HEK293 (cell line): ENCODE data around the gene MAGEF1.

ENCODE experiments used
- CTCF ChIA-PET: fragments of 350-600 bp; formaldehyde crosslinking; extraction: SDS; loops from one replicate; lab custom pipeline; 2021; ENCODE audit warnings: antibody characterized with exemption; lab: Yijun Ruan, JAX
- POLR2A ChIA-PET: fragments of 300-600 bp; formaldehyde crosslinking; extraction: SDS; loops from one replicate; lab custom pipeline; 2020; ENCODE audit warnings: antibody characterized with exemption, inconsistent platforms; lab: Yijun Ruan, JAX
- H3K27ac ChIP-seq: fragments of 200-500 bp; sonication (Bioruptor generic); 2 replicates; pipeline ENCODE4 v1.5.1; 2014; ENCODE audit warnings: low read depth, low read length, control low read depth, inconsistent platforms; ENCODE audit errors: extremely low read depth
- H3K36me3 ChIP-seq, 2 experiments: fragments of 200-500 bp in 1 of 2; sonication (Bioruptor generic) in 1 of 2; 1 replicate in 1 of 2; 2 replicates in 1 of 2; pipeline ENCODE4 v1.5.1; 2014 to 2017; ENCODE audit warnings: inconsistent platforms in 2 of 2, low read length in 2 of 2; ENCODE audit not compliant: control insufficient read depth in 2 of 2, insufficient read depth in 1 of 2
- H3K4me1 ChIP-seq: fragments of 200-500 bp; sonication (Bioruptor generic); 2 replicates; pipeline ENCODE4 v1.5.1; 2014; ENCODE audit warnings: mild to moderate bottlenecking, low read length, inconsistent platforms; ENCODE audit not compliant: control insufficient read depth, insufficient read depth
- H3K4me3 ChIP-seq: 2 replicates; pipeline ENCODE4 v1.5.1; 2011; ENCODE audit warnings: low read depth, mild to moderate bottlenecking, control low read depth, low read length, moderate library complexity
- H3K9me3 ChIP-seq: fragments of 200-500 bp; sonication (Bioruptor generic); 2 replicates; pipeline ENCODE4 v1.5.1; 2014; ENCODE audit warnings: low read depth, low read length, inconsistent platforms; ENCODE audit not compliant: control insufficient read depth, insufficient read depth
- GFI1B ChIP-seq: fragments of 450-650 bp; formaldehyde crosslinking; IDR thresholded peaks from 2 replicates; pipeline ENCODE4 v1.5.1; 2016; ENCODE audit warnings: missing biosample characterization, missing genetic modification characterization
- KLF7 ChIP-seq: fragments of 450-650 bp; formaldehyde crosslinking; IDR thresholded peaks from 2 replicates; pipeline ENCODE4 v1.5.1; 2016; ENCODE audit warnings: missing biosample characterization, missing genetic modification characterization, borderline replicate concordance
- KLF8 ChIP-seq: fragments of 450-650 bp; formaldehyde crosslinking; IDR thresholded peaks from 2 replicates; pipeline ENCODE4 v1.5.1; 2016; ENCODE audit warnings: missing biosample characterization, missing genetic modification characterization
- SP3 ChIP-seq: fragments of 450-650 bp; formaldehyde crosslinking; IDR thresholded peaks from 2 replicates; pipeline ENCODE4 v1.5.1; 2016; ENCODE audit warnings: missing biosample characterization, missing genetic modification characterization
- ZBTB21 ChIP-seq: fragments of 450-650 bp; formaldehyde crosslinking; IDR thresholded peaks from 2 replicates; pipeline ENCODE4 v1.5.1; 2017; ENCODE audit warnings: missing biosample characterization, missing genetic modification characterization
- ZBTB8A ChIP-seq: fragments of 450-650 bp; formaldehyde crosslinking; IDR thresholded peaks from 2 replicates; pipeline ENCODE4 v1.5.1; 2016; ENCODE audit warnings: missing biosample characterization, missing genetic modification characterization
- ZNF112 ChIP-seq: fragments of 450-650 bp; formaldehyde crosslinking; IDR thresholded peaks from 2 replicates; pipeline ENCODE4 v1.5.0; 2017; ENCODE audit warnings: missing biosample characterization, missing genetic modification characterization
- ZNF133 ChIP-seq: fragments of 450-650 bp; formaldehyde crosslinking; IDR thresholded peaks from 2 replicates; pipeline ENCODE4 v1.5.1; 2016; ENCODE audit warnings: missing biosample characterization, missing genetic modification characterization
- ZNF155 ChIP-seq: fragments of 450-650 bp; formaldehyde crosslinking; IDR thresholded peaks from 2 replicates; pipeline ENCODE4 v1.5.1; 2016; ENCODE audit warnings: missing biosample characterization, missing genetic modification characterization
- ZNF157 ChIP-seq: fragments of 450-650 bp; formaldehyde crosslinking; IDR thresholded peaks from 2 replicates; pipeline ENCODE4 v1.5.1; 2016; ENCODE audit warnings: missing biosample characterization, missing genetic modification characterization
- ZNF248 ChIP-seq: fragments of 450-650 bp; formaldehyde crosslinking; IDR thresholded peaks from 2 replicates; pipeline ENCODE4 v1.5.1; 2017; ENCODE audit warnings: missing biosample characterization, missing genetic modification characterization
- ZNF416 ChIP-seq: fragments of 450-650 bp; formaldehyde crosslinking; IDR thresholded peaks from 2 replicates; pipeline ENCODE4 v1.5.1; 2016; ENCODE audit warnings: missing biosample characterization, missing genetic modification characterization
- ZNF48 ChIP-seq: fragments of 450-650 bp; formaldehyde crosslinking; IDR thresholded peaks from 2 replicates; pipeline ENCODE4 v1.5.1; 2016; ENCODE audit warnings: missing biosample characterization, missing genetic modification characterization
- ZNF548 ChIP-seq: fragments of 450-650 bp; formaldehyde crosslinking; IDR thresholded peaks from 2 replicates; pipeline ENCODE4 v1.5.1; 2016; ENCODE audit warnings: missing biosample characterization, missing genetic modification characterization
- ZNF670 ChIP-seq: fragments of 450-650 bp; formaldehyde crosslinking; IDR thresholded peaks from 2 replicates; pipeline ENCODE4 v1.5.1; 2016; ENCODE audit warnings: missing biosample characterization, missing genetic modification characterization, low read depth
- ZNF768 ChIP-seq: fragments of 450-650 bp; formaldehyde crosslinking; IDR thresholded peaks from 2 replicates; pipeline ENCODE4 v1.5.1; 2018; ENCODE audit warnings: missing biosample characterization, mild to moderate bottlenecking, missing genetic modification characterization
- ZNF830 ChIP-seq: fragments of 450-650 bp; IDR thresholded peaks from 2 replicates; pipeline ENCODE4 v1.5.0; 2018; ENCODE audit warnings: missing biosample characterization, missing genetic modification characterization, low read depth, mild to moderate bottlenecking, moderate library complexity
- TF ChIP-seq, protein P1 (sequence below): fragments of 450-650 bp; formaldehyde crosslinking; IDR thresholded peaks from 2 replicates; pipeline ENCODE4 v1.5.1; 2017; ENCODE audit warnings: missing biosample characterization, missing genetic modification characterization
- TF ChIP-seq, protein P2 (sequence below): fragments of 450-650 bp; formaldehyde crosslinking; IDR thresholded peaks from 2 replicates; pipeline ENCODE4 v1.5.1; 2017; ENCODE audit warnings: missing biosample characterization, missing genetic modification characterization
- TF ChIP-seq, protein P3 (sequence below): fragments of 450-650 bp; formaldehyde crosslinking; IDR thresholded peaks from 2 replicates; pipeline ENCODE4 v1.5.1; 2016; ENCODE audit warnings: missing biosample characterization, missing genetic modification characterization
- TF ChIP-seq, protein P4 (sequence below): fragments of 450-650 bp; formaldehyde crosslinking; IDR thresholded peaks from 2 replicates; pipeline ENCODE4 v1.5.1; 2016; ENCODE audit warnings: missing biosample characterization, missing genetic modification characterization
- TF ChIP-seq, protein P5 (sequence below): fragments of 450-650 bp; formaldehyde crosslinking; IDR thresholded peaks from 2 replicates; pipeline ENCODE4 v1.5.1; 2016; ENCODE audit warnings: missing biosample characterization, missing genetic modification characterization

The MAGEF1 gene

DNA sequence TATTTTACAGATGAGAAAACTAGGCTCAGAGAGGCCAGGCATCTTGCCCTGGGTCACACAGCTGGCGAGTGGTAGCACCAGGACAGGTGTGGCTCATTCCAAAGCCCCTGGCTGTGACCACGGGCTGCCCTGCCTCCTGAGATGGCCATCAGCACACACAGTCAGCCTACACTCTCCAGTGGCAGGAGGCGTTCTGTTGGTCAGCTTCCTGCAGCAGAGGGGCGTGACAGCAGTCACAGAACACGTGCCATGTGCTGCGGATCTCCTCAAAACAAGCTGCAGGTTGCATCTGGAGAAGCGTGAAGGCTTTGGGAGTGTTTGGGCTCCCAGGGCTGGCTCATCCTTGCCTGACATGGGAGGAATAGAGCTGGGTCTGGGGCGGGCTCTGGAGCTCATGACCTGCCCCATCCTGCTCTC is 43.5 kb upstream of the MAGEF1 start:
- CTCF ChIA-PET: interaction anchor here (0.7 kb wide), 2 partner anchors 194 to 401 kb away, joined by 4 to 6 read pairs; partner anchors contain the start of gene EPHB3
- no peak overlapping the region for H3K27ac ChIP-seq
- TF ChIP-seq ZBTB21 (tag by site-specific recombination): no peak
- TF ChIP-seq, protein P1, sequence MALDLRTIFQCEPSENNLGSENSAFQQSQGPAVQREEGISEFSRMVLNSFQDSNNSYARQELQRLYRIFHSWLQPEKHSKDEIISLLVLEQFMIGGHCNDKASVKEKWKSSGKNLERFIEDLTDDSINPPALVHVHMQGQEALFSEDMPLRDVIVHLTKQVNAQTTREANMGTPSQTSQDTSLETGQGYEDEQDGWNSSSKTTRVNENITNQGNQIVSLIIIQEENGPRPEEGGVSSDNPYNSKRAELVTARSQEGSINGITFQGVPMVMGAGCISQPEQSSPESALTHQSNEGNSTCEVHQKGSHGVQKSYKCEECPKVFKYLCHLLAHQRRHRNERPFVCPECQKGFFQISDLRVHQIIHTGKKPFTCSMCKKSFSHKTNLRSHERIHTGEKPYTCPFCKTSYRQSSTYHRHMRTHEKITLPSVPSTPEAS (tag by site-specific recombination): no peak
- TF ChIP-seq ZNF768: 0 out of 2 replicates have a peak, but pooled peaks have one; percentile 29
- POLR2A ChIA-PET: no interaction called here
- H3K36me3 ChIP-seq: no peaks in the 10 kb centered on the region
- no peaks in the 10 kb centered on the region for H3K9me3 ChIP-seq
- H3K4me3 ChIP-seq: no peak overlapping the region
- no peaks in the 10 kb centered on the region for H3K4me1 ChIP-seq

DNA sequence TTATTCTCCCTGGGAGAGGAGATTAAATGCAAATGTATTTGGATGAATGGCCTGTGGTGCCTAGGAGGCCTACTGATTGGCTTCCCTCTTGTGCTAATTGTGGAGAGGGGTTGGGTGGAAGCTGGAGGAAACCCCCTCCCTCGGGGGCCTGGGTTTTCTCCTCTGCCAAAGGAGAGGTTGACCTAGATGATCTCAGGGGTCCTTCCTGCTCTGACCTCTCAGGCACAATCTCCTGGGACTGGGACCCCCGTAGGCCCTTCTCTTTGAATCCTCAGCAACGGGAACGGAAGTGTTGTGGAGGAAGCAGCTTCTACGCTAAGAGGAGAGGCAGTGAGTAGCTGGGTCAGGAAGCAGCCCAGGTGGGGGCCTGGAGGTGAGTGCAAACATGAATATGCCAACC is 40.5 kb upstream of the MAGEF1 start:
- Histone ChIP-seq H3K27ac (no peak overlapping the region), H3K36me3 (no peaks in the 10 kb centered on the region), H3K4me1 (no peaks in the 10 kb centered on the region), H3K9me3 (no peaks in the 10 kb centered on the region), H3K4me3 (no peak overlapping the region)
- ChIA-PET CTCF (no interaction called here), POLR2A (no interaction called here)
- TF ChIP-seq ZNF48 (tag by site-specific recombination): no peak
- no peak for TF ChIP-seq GFI1B (tag by site-specific recombination)
- TF ChIP-seq ZNF112 (tag by site-specific recombination): no peak
- TF ChIP-seq KLF8 (tag by site-specific recombination): no peak
- no peak for TF ChIP-seq ZNF248 (tag by site-specific recombination)
- TF ChIP-seq ZBTB8A (tag by site-specific recombination): no peak
- TF ChIP-seq ZNF416 (tag by site-specific recombination): no peak
- TF ChIP-seq ZNF155: no peak
- no peak for TF ChIP-seq ZNF133 (tag by site-specific recombination)
- TF ChIP-seq, protein P2, sequence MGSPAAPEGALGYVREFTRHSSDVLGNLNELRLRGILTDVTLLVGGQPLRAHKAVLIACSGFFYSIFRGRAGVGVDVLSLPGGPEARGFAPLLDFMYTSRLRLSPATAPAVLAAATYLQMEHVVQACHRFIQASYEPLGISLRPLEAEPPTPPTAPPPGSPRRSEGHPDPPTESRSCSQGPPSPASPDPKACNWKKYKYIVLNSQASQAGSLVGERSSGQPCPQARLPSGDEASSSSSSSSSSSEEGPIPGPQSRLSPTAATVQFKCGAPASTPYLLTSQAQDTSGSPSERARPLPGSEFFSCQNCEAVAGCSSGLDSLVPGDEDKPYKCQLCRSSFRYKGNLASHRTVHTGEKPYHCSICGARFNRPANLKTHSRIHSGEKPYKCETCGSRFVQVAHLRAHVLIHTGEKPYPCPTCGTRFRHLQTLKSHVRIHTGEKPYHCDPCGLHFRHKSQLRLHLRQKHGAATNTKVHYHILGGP (tag by site-specific recombination): no peak
- TF ChIP-seq, protein P3, sequence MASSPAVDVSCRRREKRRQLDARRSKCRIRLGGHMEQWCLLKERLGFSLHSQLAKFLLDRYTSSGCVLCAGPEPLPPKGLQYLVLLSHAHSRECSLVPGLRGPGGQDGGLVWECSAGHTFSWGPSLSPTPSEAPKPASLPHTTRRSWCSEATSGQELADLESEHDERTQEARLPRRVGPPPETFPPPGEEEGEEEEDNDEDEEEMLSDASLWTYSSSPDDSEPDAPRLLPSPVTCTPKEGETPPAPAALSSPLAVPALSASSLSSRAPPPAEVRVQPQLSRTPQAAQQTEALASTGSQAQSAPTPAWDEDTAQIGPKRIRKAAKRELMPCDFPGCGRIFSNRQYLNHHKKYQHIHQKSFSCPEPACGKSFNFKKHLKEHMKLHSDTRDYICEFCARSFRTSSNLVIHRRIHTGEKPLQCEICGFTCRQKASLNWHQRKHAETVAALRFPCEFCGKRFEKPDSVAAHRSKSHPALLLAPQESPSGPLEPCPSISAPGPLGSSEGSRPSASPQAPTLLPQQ (tag by site-specific recombination): no peak
- no peak for TF ChIP-seq KLF7

DNA sequence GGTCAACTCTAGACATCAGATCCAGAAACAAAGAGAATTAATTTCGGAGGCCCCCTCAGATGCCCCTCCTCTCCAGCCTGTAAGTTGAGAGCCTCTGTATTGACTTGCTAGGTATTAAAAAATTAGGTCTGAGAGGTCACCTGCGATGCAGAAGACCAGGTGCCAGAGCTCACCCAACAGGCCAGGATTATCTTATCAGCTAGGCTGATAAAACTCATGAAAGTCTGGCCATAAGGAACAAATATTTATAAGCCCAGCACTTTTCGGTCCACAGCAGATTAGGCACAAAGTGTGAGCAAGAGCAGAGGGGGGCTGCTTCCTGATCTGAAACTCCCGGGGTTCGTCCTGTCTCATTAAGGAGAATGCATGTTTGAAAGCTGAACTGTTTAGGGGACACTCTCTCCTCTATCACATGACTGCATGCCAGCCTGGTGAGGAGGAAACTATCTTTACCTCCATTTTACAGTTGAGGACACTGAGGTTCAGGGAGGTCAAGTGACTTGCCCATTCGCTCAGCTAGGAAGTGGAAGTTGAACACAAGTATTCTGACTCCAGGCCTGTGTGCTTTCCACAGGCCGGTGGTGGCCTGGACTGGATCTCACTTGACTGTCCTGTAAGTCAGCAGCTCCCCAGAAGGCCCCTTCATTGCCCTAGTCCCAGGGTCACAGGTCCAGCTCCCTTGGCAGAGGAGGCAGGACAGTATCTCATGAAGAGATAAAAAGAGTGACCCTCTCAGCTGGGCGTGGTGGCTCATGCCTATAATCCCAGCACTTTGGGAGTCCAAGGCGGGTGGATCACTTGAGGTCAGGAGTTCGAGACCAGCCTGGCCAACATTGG is 39.6 kb upstream of the MAGEF1 start:
- Histone ChIP-seq H3K9me3 (no peaks in the 10 kb centered on the region), H3K4me1 (no peaks in the 10 kb centered on the region), H3K27ac (no peak overlapping the region), H3K36me3 (no peaks in the 10 kb centered on the region), H3K4me3 (no peak overlapping the region)
- ChIA-PET POLR2A (interaction anchor here (1.4 kb wide), 1 partner anchor 190 kb away, joined by 4 read pairs; no protein-coding TSS in a partner anchor), CTCF (no interaction called here)
- TF ChIP-seq ZNF670 (tag by site-specific recombination): no peak
- no peak for TF ChIP-seq ZNF157 (tag by site-specific recombination)
- TF ChIP-seq, protein P4, sequence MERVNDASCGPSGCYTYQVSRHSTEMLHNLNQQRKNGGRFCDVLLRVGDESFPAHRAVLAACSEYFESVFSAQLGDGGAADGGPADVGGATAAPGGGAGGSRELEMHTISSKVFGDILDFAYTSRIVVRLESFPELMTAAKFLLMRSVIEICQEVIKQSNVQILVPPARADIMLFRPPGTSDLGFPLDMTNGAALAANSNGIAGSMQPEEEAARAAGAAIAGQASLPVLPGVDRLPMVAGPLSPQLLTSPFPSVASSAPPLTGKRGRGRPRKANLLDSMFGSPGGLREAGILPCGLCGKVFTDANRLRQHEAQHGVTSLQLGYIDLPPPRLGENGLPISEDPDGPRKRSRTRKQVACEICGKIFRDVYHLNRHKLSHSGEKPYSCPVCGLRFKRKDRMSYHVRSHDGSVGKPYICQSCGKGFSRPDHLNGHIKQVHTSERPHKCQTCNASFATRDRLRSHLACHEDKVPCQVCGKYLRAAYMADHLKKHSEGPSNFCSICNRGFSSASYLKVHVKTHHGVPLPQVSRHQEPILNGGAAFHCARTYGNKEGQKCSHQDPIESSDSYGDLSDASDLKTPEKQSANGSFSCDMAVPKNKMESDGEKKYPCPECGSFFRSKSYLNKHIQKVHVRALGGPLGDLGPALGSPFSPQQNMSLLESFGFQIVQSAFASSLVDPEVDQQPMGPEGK: no peak
- TF ChIP-seq, protein P5, sequence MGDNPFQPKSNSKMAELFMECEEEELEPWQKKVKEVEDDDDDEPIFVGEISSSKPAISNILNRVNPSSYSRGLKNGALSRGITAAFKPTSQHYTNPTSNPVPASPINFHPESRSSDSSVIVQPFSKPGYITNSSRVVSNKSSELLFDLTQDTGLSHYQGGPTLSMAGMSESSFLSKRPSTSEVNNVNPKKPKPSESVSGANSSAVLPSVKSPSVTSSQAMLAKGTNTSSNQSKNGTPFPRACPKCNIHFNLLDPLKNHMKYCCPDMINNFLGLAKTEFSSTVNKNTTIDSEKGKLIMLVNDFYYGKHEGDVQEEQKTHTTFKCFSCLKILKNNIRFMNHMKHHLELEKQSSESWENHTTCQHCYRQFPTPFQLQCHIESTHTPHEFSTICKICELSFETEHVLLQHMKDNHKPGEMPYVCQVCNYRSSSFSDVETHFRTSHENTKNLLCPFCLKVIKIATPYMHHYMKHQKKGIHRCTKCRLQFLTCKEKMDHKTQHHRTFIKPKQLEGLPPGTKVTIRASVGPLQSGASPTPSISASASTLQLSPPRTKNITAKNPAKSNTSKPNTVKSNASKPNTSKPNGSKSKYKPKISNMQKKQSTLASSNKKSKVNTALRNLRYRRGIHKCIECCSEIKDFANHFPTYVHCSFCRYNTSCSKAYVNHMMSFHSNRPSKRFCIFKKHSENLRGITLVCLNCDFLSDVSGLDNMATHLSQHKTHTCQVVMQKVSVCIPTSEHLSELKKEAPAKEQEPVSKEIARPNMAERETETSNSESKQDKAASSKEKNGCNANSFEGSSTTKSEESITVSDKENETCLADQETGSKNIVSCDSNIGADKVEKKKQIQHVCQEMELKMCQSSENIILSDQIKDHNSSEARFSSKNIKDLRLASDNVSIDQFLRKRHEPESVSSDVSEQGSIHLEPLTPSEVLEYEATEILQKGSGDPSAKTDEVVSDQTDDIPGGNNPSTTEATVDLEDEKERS: no peak
- TF ChIP-seq ZNF548 (tag by site-specific recombination): no peak
- no peak for TF ChIP-seq ZNF830
- no peak for TF ChIP-seq GFI1B (tag by site-specific recombination)
- TF ChIP-seq SP3: no peak
